Measurements from ENCODE around the gene TIMM44. TPM values are rescaled to one million over a fixed set of nuclear protein-coding genes. Genes with fewer than 3 reads are reported as not detected.

The TIMM44 gene
- total and polyA plus RNA-seq, 2 donors, result 28.1 to 41.8 TPM

DNA sequence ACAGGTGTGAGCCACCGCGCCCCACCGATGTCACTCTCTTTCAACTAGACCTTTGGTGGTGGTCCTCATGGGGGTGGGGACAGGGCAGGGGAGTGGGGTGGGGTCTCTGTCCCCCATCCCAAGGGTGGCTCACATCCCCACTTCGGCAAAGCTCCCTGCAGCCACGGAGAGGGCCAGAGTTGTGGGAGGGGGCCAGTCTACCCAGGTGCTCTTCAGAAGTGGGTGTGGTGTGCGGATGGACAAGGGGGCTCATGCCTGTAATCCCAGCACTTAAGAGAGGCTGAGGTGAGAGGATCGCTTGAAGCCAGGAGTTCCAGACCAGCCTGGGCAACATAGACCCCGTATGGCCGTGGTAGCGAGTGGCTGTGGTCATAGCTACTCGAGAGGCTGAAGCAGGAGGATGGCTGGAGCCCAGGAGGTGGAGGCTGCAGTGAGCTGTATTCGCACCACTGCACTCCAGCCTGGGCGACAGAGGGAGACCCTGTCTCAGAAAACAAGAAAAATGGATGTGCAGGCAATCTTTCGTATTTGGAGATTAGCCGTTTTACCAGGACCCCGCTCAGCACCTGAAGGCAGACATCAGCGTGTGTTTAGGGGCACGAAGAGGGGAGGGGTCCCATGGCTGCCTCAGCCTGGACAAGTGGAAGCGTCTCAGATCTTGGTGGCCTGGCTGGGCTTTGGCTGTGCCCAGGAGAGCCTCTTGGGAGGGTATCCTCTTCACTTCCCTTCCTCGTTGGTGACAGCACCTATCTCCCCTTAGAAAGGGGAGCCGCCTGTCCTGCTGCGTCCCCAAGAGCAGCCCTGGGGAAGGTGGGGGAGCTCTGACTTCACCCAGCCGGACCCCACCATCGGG is 28.0 kb downstream of the TIMM44 start:
- Histone ChIP-seq H3K27me3 (ENCODE audit: control insufficient read depth in 2 of 2, insufficient read depth in 1 of 2, low read length in 1 of 2) (peaks cover 48 to 71% of the 10 kb centered on the region in 2 donors), H3K27ac (ENCODE audit: low read depth in 1 of 2, low read length in 1 of 2) (no peak overlapping the region), H3K4me3 (ENCODE audit: low read length in 2 of 2) (peak overlapping the region in 1 of 2 donors; percentile 44), H3K4me1 (ENCODE audit: control insufficient read depth in 2 of 2, insufficient read depth in 2 of 2, low read length in 2 of 2) (peaks cover 13 to 27% of the 10 kb centered on the region in 2 donors), H3K36me3 (ENCODE audit: control insufficient read depth in 2 of 2, insufficient read depth in 2 of 2, low read length in 1 of 2) (peaks cover 27 to 30% of the 10 kb centered on the region in 2 donors), H3K9me3 (ENCODE audit: control insufficient read depth in 2 of 2, insufficient read depth in 1 of 2, low read length in 1 of 2) (peaks cover 1 to 6% of the 10 kb centered on the region in 2 donors)
- WGBS, result 55% methylated on average over 24 of the region's 24 CpGs
- DNase-seq (ENCODE audit: low read depth in 6 of 9, low spot score in 9 of 9), result no peak

DNA sequence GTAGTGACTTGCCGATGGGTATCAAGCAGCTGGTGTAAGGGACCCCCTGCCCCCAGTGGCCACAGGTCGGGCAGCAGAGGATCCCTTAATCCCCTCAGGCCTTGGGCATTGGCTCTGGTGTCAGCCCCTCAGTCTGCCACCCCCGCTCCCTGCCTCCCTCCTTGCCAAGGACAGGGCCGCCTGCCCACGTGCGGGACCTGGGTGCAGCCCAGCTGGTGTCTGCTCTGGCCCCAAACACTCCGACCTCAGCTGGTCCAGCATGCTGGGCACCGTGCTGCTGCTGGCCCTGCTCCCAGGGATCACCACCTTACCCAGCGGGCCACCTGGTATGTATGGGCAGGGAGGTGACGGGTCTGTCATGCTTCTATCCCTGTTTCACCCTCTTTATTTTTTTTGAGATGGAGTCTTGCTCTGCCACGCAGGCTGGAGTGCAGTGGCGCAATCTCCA is 28.8 kb downstream of the TIMM44 start, which contains the start of gene TGFBR3L:
Gene TGFBR3L (plus strand): TSS at position 233 of the 448 bp plus-strand sequence.
- Histone ChIP-seq H3K36me3 (ENCODE audit: control insufficient read depth in 2 of 2, insufficient read depth in 2 of 2, low read length in 1 of 2) (peaks cover 34 to 39% of the 10 kb centered on the region in 2 donors), H3K4me1 (ENCODE audit: control insufficient read depth in 2 of 2, insufficient read depth in 2 of 2, low read length in 2 of 2) (peaks cover 9 to 22% of the 10 kb centered on the region in 2 donors), H3K27ac (ENCODE audit: low read depth in 1 of 2, low read length in 1 of 2) (no peak within 1 kb of the TSS), H3K9me3 (ENCODE audit: control insufficient read depth in 2 of 2, insufficient read depth in 1 of 2, low read length in 1 of 2) (peaks cover 1 to 6% of the 10 kb centered on the region in 2 donors), H3K27me3 (ENCODE audit: control insufficient read depth in 2 of 2, insufficient read depth in 1 of 2, low read length in 1 of 2) (peaks cover 48 to 66% of the 10 kb centered on the region in 2 donors), H3K4me3 (ENCODE audit: low read length in 2 of 2) (no peak within 1 kb of the TSS)
- 92% methylated on average over 12 of the region's 12 CpGs for WGBS
- no peak for DNase-seq (ENCODE audit: low read depth in 6 of 9, low spot score in 9 of 9)

DNA sequence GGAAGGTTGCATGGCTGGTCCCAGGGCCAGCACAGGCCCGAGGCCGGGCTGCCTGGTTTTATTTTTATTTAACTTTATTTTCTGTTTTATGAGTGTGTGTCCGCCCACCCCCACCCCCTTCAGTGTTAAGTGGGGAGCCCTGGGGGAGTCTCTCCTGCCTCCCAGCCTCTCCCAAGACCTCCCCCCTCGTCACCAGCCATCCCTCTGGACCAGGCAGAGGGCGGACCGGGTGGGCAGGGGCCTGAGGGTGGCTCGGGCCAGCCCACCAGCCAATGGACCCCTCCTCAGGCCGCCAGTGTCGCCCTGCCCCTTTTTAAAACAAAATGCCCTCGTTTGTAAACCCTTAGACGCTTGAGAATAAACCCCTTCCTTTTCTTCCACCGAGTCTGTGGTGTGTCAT is 29.4 kb downstream of the TIMM44 start:
- Histone ChIP-seq H3K36me3 (ENCODE audit: control insufficient read depth in 2 of 2, insufficient read depth in 2 of 2, low read length in 1 of 2) (peaks cover 38 to 44% of the 10 kb centered on the region in 2 donors), H3K4me1 (ENCODE audit: control insufficient read depth in 2 of 2, insufficient read depth in 2 of 2, low read length in 2 of 2) (peaks cover 6 to 17% of the 10 kb centered on the region in 2 donors), H3K9me3 (ENCODE audit: control insufficient read depth in 2 of 2, insufficient read depth in 1 of 2, low read length in 1 of 2) (peaks cover 1 to 6% of the 10 kb centered on the region in 2 donors), H3K27me3 (ENCODE audit: control insufficient read depth in 2 of 2, insufficient read depth in 1 of 2, low read length in 1 of 2) (peaks cover 48 to 61% of the 10 kb centered on the region in 2 donors), H3K4me3 (ENCODE audit: low read length in 2 of 2) (no peak overlapping the region), H3K27ac (ENCODE audit: low read depth in 1 of 2, low read length in 1 of 2) (no peak overlapping the region)
- DNase-seq (ENCODE audit: low read depth in 6 of 9, low spot score in 9 of 9), result no peak
- 89% methylated on average over 12 of the region's 12 CpGs for WGBS

DNA sequence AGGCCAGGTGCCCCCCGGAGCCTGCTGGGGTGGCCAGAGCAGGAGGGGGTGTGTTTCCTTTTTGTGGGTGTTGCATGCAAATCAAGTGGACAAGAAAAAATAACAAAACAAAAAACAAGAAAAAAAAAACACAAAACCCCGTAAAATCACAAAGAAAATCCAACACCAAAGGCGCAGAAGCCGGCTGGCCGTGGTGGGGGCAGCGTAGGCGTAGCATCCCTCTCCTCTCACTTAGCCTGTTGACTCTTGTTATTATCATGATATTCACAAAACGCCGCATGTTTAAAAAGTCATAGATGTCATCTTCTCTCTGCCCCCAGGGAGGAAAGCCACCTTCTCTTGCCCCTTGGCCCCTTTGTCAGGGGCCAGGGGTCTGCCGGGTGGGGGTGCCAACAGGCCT is 29.8 kb downstream of the TIMM44 start:
- DNase-seq (ENCODE audit: low read depth in 6 of 9, low spot score in 9 of 9), result no peak
- Histone ChIP-seq H3K27me3 (ENCODE audit: control insufficient read depth in 2 of 2, insufficient read depth in 1 of 2, low read length in 1 of 2) (peaks cover 43 to 56% of the 10 kb centered on the region in 2 donors), H3K27ac (ENCODE audit: low read depth in 1 of 2, low read length in 1 of 2) (no peak overlapping the region), H3K4me3 (ENCODE audit: low read length in 2 of 2) (no peak overlapping the region), H3K36me3 (ENCODE audit: control insufficient read depth in 2 of 2, insufficient read depth in 2 of 2, low read length in 1 of 2) (peaks cover 43 to 45% of the 10 kb centered on the region in 2 donors), H3K4me1 (ENCODE audit: control insufficient read depth in 2 of 2, insufficient read depth in 2 of 2, low read length in 2 of 2) (peaks cover 6 to 16% of the 10 kb centered on the region in 2 donors), H3K9me3 (ENCODE audit: control insufficient read depth in 2 of 2, insufficient read depth in 1 of 2, low read length in 1 of 2) (peaks cover 1 to 2% of the 10 kb centered on the region in 2 donors)
- WGBS, result 97% methylated on average over 10 of the region's 10 CpGs

- Histone ChIP-seq H3K36me3 (ENCODE audit: control insufficient read depth in 2 of 2, insufficient read depth in 2 of 2, low read length in 1 of 2) (peaks cover 46 to 51% of the 10 kb centered on the region in 2 donors), H3K4me3 (ENCODE audit: low read length in 2 of 2) (no peak overlapping the region), H3K27ac (ENCODE audit: low read depth in 1 of 2, low read length in 1 of 2) (no peak overlapping the region), H3K4me1 (ENCODE audit: control insufficient read depth in 2 of 2, insufficient read depth in 2 of 2, low read length in 2 of 2) (peaks cover 6 to 16% of the 10 kb centered on the region in 2 donors), H3K27me3 (ENCODE audit: control insufficient read depth in 2 of 2, insufficient read depth in 1 of 2, low read length in 1 of 2) (peaks cover 37 to 49% of the 10 kb centered on the region in 2 donors), H3K9me3 (ENCODE audit: control insufficient read depth in 2 of 2, insufficient read depth in 1 of 2, low read length in 1 of 2) (peaks cover 0 to 1% of the 10 kb centered on the region in 2 donors)
- WGBS, result 98% methylated on average over 39 of the region's 39 CpGs
- DNase-seq (ENCODE audit: low read depth in 6 of 9, low spot score in 9 of 9), result no peak
These were observed 30.5 kb downstream of the TIMM44 start for GRCh38 chr19:7912697-7913564.

DNA sequence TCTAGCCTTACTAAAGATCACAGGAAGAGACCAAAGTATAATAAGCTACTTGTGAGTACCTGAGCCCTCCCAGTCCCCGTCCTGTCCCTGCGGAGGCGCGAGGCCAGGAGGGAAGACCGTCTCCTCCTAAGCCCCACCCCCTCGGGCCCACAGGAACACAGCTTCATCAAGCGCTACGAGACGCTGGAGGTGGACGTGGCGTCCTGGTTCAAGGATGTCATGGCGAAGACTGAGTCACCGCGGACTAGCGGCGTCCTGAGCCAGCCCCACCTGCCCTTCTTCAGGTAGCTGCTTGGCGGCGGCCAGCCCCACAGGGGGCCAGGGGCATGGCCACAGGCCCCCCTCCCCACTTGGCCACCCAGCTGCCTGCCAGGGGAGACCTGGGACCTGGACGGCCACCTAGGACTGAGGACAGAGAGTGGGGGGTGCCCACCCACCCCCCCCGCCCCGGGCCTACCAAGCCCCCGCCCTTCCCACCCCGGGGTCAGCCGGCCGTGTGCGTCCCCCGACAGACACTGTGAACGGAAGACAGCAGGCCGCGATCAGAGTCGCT is 31.2 kb downstream of the TIMM44 start:
- no peak for DNase-seq (ENCODE audit: low read depth in 6 of 9, low spot score in 9 of 9)
- H3K4me3 ChIP-seq (ENCODE audit: low read length in 2 of 2), result no peak overlapping the region
- H3K9me3 ChIP-seq (ENCODE audit: control insufficient read depth in 2 of 2, insufficient read depth in 1 of 2, low read length in 1 of 2), result peaks cover 0 to 1% of the 10 kb centered on the region in 2 donors
- H3K27ac ChIP-seq (ENCODE audit: low read depth in 1 of 2, low read length in 1 of 2), result no peak overlapping the region
- peaks cover 30 to 42% of the 10 kb centered on the region in 2 donors for H3K27me3 ChIP-seq (ENCODE audit: control insufficient read depth in 2 of 2, insufficient read depth in 1 of 2, low read length in 1 of 2)
- H3K4me1 ChIP-seq (ENCODE audit: control insufficient read depth in 2 of 2, insufficient read depth in 2 of 2, low read length in 2 of 2), result peaks cover 6 to 13% of the 10 kb centered on the region in 2 donors
- peaks cover 46 to 58% of the 10 kb centered on the region in 2 donors for H3K36me3 ChIP-seq (ENCODE audit: control insufficient read depth in 2 of 2, insufficient read depth in 2 of 2, low read length in 1 of 2)
- WGBS, result 96% methylated on average over 31 of the region's 31 CpGs

DNA sequence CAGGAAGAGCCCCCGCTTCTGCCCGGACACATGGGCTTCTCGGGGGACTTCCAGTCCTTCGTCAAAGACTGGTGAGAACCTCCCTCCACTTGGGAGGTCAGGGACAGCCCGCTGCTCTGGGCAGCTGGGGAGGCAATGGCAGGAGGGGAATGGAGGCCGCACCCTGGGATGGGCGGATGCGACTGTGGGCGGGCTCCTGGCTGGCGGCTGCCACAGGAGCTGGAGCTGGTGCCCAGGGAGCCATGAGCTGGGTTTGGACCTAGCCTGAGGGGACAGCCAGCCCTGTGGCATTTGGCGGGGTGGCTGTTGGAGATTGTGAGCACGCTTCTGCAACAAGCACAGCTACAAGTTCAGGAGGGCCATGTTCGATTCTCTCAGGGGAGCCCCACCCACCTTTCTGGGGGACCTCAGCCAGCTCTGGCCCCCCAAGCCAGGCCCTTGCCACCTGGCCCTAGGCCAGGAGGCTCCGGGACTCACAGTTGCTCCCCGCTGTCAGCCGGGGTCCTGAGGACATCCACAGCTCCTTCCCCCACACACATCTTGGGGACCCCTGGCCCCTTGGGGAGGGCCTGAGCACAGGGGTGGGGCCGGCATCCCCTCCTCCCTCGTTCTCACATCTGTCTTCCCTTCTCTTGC is 31.8 kb downstream of the TIMM44 start:
- H3K4me1 ChIP-seq (ENCODE audit: control insufficient read depth in 2 of 2, insufficient read depth in 2 of 2, low read length in 2 of 2), result peaks cover 3 to 10% of the 10 kb centered on the region in 2 donors
- H3K36me3 ChIP-seq (ENCODE audit: control insufficient read depth in 2 of 2, insufficient read depth in 2 of 2, low read length in 1 of 2), result peaks cover 46 to 60% of the 10 kb centered on the region in 2 donors
- H3K4me3 ChIP-seq (ENCODE audit: low read length in 2 of 2), result no peak overlapping the region
- no peak overlapping the region for H3K27ac ChIP-seq (ENCODE audit: low read depth in 1 of 2, low read length in 1 of 2)
- H3K27me3 ChIP-seq (ENCODE audit: control insufficient read depth in 2 of 2, insufficient read depth in 1 of 2, low read length in 1 of 2), result peaks cover 24 to 37% of the 10 kb centered on the region in 2 donors
- peaks cover 0 to 1% of the 10 kb centered on the region in 2 donors for H3K9me3 ChIP-seq (ENCODE audit: control insufficient read depth in 2 of 2, insufficient read depth in 1 of 2, low read length in 1 of 2)
- 93% methylated on average over 18 of the region's 18 CpGs for WGBS
- no peak for DNase-seq (ENCODE audit: low read depth in 6 of 9, low spot score in 9 of 9)

GRCh38 chr19:7910321-7911161 is 32.9 kb downstream of the TIMM44 start:
- no peak for DNase-seq (ENCODE audit: low read depth in 6 of 9, low spot score in 9 of 9)

More at GRCh38 chr19:7910321-7911161, 32.9 kb downstream of the TIMM44 start:
- WGBS, result 98% methylated on average over 54 of the region's 54 CpGs
- peaks cover 50 to 68% of the 10 kb centered on the region in 2 donors for H3K36me3 ChIP-seq (ENCODE audit: control insufficient read depth in 2 of 2, insufficient read depth in 2 of 2, low read length in 1 of 2)
- H3K27ac ChIP-seq (ENCODE audit: low read depth in 1 of 2, low read length in 1 of 2), result no peak overlapping the region
- H3K9me3 ChIP-seq (ENCODE audit: control insufficient read depth in 2 of 2, insufficient read depth in 1 of 2, low read length in 1 of 2), result peaks cover 0 to 1% of the 10 kb centered on the region in 2 donors
- H3K4me3 ChIP-seq (ENCODE audit: low read length in 2 of 2), result no peak overlapping the region
- H3K27me3 ChIP-seq (ENCODE audit: control insufficient read depth in 2 of 2, insufficient read depth in 1 of 2, low read length in 1 of 2), result peaks cover 15 to 26% of the 10 kb centered on the region in 2 donors
- H3K4me1 ChIP-seq (ENCODE audit: control insufficient read depth in 2 of 2, insufficient read depth in 2 of 2, low read length in 2 of 2), result peaks cover 3% of the 10 kb centered on the region in 2 donors
